Activated CD8-positive, alpha-beta memory T cell treated with anti-CD3 and anti-CD28 coated beads, Interleukin-2, amount 50 U/mL, for 1 hour (primary cell): ENCODE measurements around the gene MBD3.

ENCODE experiments used
- DNase-seq: peaks from one replicate; pipeline ENCODE4 v3.0.0-alpha.2; 2020; ENCODE audit errors: extremely low read depth

MBD3 gene

GRCh38 chr19:1619703-1620102 is 27.0 kb upstream of the MBD3 start:
- no peak for DNase-seq

GRCh38 chr19:1619094-1619439 is 26.4 kb upstream of the MBD3 start:
- no peak for DNase-seq

DNA sequence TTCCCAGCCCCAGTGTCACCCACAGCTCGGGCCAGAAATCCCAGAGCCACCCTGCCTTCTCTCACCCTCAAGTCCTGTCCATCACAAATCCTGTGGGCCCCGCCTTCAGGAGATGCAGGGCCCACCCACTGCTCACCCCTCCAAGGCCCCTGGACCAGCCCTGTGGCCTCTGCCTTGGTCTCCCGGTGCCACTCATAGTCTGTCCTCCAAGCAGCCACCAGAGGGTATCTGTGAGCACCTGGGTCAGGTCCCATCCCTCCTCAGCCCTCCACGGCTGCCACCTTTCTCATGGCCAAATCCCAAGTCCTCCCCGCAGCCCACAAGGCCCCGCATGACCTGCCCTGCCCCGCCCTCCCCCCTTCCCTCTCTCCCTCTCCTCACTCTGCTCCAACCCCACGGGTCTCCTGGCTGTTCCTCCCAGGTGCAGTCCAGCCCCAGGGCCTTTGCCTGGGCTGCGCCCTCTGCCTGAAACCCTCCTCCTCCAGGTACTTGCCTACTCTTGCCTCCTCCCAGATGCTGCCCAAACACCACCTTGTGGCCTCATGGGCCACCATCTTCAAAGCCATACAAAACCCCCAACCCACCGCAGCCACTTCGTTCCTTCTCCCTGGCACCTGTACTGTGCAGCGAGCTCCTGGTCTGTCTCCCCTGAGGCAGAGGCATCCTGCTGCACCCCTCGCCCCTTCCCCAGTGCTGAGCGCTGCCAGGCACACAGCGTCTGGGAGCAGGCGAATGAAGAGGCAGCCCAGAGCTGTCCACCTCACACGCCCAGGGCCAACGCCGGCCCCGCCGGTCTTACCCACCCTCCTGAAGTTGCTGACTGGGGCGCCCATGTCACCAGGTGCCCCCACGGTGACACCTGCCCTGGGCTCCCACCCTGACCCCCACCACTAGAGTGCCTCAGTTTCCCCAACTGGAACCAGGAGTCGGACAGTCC is 25.8 kb upstream of the MBD3 start:
- DNase-seq, result no peak

DNA sequence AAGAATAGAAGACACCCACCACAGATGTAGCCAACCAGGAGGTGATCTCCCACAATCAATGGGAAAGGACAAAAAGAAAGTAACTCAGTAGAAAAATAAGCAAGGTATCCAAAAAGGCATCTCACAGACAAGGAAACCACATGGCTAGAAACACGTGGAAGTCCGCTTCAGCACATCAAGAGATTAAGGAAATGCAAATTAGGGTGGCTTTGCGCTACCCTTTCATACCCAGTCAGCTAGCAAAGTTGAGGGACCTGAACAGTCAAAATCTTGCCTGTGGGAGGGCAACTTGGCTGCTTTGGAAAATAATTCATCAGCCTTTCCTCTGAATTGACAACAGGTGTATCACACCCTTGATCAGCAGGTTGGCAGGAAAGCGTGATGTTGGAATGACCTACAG is 24.2 kb upstream of the MBD3 start:
- no peak for DNase-seq

- no peak for DNase-seq
Observed at GRCh38 chr19:1616396-1616795, 23.7 kb upstream of the MBD3 start.

DNA sequence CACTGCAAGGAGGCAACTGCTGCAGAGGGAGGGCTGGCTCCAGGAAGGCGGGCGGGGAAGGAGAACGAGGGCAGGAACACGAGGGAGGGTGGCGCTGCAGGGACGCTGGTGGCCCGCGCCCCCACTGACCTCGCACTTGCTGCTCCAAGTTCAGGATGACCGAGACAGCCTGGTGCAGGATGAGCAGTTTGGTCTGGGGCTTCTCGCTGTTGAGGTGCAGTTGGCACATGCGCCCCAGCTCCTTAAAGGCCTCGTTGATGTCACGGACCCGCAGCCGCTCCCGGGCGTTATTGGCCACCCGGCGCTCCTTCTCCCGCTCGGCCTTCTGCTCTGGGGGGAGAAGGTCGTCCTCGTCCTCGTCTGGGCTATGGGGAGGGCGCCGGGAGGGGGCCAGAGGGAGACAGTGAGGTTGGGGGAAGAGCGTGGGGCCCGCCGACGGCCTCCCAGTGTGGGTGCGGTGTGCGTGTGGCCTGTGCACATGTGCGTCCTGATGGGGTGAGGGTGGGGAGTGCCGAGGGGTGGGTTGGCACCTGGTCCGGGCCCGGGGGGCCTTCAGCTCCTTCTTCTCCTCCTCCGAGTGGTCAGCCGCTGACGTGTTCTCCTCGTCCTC is 22.6 kb upstream of the MBD3 start:
- no peak for DNase-seq

DNA sequence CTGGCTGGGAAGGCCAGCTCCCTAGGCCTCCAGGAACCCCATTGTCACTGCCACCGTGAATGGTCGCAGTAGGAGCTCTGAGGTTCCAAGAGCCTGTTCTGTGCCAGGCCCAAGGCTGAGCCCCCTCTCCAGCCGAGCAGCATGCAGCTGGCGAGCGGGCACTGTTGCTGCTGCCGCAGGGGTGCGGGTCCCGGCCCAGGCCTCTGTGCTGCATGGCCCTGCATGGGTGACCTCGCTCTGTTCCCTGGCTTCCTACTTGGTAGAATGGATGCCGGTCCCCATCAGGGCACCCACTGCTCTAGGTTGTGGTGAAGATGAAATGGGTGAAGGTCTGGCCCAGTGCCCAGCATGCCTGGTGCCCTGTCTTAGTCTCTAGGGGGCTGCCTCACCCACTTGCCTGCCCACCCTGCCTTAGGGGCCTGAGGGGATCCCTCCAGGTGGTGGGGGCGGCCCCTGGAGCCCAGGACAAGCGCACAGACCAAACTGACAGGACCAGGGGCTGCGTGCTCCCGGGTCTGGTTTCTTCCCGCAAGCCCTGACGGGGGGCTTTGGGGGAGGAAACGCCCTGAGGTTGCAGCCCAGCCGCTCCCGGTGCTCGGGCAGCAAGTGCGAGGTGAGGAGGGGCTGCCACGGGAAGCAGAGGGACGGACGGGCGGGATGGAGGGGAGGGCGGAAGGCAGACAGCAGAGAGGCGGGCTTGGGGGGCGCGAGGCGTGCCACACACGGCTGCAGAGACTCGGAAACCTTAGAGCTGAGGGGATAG is 21.3 kb upstream of the MBD3 start:
- DNase-seq, result no peak

GRCh38 chr19:1613146-1613545 is 20.5 kb upstream of the MBD3 start:
- DNase-seq, result no peak

DNA sequence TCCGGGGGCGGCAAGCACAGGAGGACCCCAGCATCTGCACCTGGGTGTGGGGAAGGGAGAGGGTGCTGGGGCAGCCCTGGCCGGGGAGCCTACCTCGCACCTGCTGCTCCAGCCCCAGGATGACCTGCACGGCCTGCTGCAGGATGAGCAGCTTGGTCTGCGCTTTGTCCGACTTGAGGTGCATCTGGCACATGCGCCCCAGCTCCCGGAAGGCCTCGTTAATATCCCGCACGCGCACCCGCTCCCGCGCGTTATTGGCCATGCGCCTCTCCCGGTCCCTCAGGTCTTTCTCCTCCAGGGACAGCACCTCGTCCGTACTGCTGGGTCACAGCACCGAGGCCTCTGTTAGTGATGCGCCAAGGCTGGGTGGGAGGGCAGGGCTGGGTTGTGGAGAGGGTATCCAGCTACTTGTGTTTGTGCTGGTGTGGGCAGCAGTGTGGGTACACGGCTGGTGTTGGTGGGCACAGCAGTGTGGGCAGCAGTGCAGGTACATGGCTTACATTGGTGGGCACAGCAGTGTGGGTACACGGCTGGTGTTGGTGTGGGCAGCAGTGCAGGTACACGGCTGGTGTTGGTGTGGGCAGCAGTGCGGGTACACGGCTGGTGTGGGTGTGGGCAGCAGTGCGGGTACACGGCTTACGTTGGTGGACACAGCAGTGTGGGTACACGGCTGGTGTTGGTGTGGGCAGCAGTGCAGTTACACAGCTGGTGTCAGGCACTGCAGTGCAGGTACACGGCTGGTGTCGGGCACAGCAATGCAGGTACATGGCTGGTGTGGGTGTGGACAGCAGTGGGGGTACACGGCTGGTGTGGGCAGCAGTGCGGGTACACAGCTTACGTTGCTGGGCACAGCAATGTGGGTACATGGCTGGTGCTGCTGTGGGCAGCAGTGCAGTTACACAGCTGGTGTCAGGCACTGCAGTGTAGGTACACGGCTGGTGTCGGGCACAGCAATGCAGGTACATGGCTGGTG is 19.7 kb upstream of the MBD3 start:
- DNase-seq, result no peak

DNA sequence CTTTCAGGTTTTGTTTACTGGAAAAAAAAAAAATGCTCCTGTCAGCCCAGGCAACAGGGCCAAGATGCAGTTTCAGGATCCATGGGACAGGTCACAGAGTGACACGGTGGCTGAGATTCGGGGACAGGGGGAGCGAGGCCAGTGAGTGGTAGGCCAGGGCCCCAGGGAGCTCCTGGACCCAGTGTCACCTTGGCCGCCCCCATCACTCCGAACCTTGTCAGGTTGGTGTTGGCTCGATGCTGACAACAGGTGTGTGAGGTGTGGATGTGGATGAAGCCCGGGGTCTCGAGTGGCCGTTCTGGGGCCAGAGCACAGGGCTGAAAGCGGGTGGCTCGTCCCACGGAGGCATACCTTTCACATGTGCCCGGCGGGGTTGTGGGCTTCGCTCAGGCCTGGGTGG is 18.7 kb upstream of the MBD3 start:
- DNase-seq, result no peak

DNA sequence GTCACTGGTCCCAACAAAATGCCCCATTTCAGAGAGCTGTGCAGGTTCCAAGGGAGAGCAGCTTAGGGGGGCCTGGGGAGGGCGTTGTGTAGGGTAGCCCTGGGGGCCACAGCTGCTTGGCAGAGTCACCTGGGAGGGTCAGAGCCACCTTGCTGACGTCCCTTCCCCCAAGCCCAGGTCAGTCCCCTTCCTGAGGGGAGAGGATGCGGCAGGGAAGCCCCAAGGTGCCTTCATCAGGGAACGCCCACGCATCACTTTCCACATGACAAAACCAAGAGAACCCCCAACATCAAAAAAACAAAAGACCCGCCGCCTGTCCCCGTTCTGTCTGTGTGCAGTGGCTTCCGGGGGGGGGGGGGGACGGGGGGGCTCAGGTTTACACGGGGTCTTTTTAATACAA is 17.9 kb upstream of the MBD3 start:
- peak; percentile 44 for DNase-seq

DNA sequence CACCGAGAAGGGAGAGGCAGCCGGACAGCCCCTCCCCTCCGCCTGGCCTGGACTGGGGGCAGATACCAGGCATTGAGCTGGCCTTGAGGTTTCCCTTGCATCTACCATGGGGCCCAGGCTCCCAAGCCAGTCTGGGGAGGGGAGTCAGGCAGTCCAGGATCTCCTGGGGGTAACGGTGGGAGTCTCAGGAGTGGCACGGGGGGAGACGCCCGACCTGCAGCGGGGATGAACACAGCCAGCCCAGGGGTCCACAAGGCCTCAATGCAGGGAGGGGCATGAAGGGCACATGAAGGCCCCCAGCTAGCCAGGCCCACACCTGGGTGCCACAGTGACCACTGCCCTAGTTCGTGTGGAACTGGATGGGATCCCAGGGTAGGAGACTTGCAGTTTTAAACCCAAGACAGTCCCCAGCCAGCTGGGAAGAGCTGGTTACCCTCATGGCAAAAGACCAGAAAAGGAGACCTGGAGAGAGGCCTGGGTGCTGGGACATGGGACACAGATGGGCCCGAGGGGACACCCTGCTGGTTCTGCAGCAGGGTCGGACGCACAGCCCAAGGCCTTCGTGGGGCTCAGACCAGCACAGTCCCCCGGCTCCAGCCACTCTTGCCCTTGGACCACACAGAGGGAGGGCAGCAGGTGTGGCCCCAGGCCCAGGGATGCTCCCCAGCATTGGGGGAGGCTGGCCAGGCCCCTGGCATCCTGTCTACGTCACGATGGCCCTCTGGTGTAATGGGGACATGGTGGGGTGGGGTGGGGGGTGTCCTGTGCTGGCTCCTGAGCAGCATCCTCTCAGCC is 17.2 kb upstream of the MBD3 start:
- no peak for DNase-seq

DNA sequence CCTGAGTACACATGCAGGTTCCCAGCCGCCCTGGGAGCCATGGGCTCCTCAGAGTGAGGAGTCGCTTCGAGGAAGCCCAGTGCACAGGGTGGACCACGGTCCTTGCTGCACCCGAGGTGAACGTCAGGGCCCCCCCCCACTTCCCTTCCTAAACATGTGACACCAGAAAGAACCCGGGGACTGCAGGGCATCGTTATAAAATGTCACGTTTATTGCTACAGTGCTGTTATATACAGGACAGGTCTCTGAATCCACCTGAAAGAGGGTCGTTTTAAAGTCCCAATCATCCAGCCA is 16.4 kb upstream of the MBD3 start:
- DNase-seq, result no peak

GRCh38 chr19:1608359-1609102 is 15.9 kb upstream of the MBD3 start:
- no peak for DNase-seq

GRCh38 chr19:1606138-1606651 is 13.5 kb upstream of the MBD3 start:
- DNase-seq, result no peak

DNA sequence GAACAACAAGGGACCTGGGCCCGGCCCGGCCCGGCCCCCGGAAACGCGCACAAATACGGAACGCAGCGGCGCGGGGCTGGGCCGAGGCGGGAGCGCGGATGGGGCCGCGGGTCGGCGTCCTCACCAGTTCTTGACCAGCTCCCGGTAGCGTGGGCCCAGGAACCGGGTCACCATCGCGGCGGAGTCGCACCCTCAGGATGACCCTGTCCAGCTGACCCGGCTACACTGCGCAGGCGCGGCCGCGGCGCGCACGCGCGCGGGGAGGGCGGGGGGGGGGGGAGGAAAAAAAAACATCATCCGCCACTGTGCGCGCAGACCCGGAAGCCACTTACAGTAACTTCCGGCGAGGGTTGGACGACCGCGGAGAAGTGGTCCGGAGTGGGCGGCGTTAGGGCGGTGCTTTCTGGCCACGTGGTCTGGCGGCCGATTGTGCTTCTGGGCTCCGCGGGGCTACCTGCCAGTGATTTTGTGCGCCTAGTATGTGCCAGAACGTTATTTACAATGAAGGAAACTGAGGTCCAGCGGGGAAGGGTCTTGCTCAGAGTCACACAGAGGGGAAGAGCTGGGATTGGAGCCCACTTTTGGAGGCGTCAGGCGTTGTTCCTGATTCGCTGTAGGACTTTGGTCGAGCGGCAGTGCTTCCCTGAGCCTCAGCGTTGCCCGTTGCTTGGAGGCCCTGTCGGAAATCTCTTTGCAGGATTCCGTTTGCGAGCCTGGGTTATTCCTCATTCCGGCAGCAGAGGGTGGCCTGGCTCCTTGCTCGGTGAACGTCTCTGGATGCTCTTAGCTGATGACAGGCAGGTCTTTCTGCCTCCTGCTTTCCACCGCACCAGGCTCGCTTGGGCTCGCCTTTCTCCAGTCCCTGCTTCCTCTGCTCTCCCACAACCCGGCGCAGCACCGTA is 12.8 kb upstream of the MBD3 start, which contains the start of gene UQCR11:
Gene UQCR11 (minus strand): TSS at position 227 of the 902 bp plus-strand sequence. CDS start 53 bp downstream, at position 174.
- DNase-seq, result peak; percentile 85

GRCh38 chr19:1602091-1602707 is 9.5 kb upstream of the MBD3 start:
- no peak for DNase-seq

DNA sequence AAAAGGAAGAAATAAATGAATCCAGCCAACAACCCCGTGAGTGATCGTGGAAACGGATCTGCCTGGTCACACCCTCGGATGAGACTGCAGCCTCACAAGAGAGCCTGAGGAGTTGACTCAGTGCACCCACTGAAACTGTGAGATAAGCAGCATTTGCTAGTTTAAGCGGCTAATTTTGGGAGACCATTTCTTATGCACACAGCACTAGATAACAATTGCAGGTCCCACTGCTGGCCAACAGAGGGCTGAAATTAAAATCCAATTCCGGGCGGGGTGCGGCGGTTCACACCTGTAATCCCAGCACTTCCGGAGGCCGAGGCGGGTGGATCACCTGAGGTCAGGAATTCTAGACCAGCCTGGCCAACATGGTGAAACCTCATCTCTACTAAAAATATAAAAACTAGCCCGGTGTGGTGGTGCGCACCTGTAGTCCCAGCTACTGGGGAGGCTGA is 9.0 kb upstream of the MBD3 start:
- no peak for DNase-seq
